Smooth muscle cell (in vitro differentiated cells): Measurements from ENCODE around the gene CRAMP1. TPM values are rescaled to one million over a fixed set of nuclear protein-coding genes. Genes with fewer than 3 reads are reported as not detected.
A peak's percentile ranks its signal among the peaks of the same experiment; 100 is the strongest.

Experiments used
- DNase-seq: peaks from one replicate; lab custom pipeline; 2025; ENCODE audit not compliant: unreplicated experiment; lab: John Stamatoyannopoulos, UW
- H2AFZ ChIP-seq: fragments of 200-600 bp; sonication (generic); 2 replicates; pipeline ENCODE4 v1.6.0; 2016; ENCODE audit warnings: antibody characterized with exemption, low read depth, mild to moderate bottlenecking
- H3F3A ChIP-seq: fragments of 200-600 bp; sonication (generic); 2 replicates; pipeline ENCODE4 v1.6.0; 2017; ENCODE audit warnings: antibody characterized with exemption, low read depth
- H3K27ac ChIP-seq: fragments of 200-600 bp; sonication (generic); 2 replicates; pipeline ENCODE4 v1.5.1; 2016; ENCODE audit warnings: low read depth, mild to moderate bottlenecking
- H3K27me3 ChIP-seq: fragments of 200-600 bp; sonication (generic); 2 replicates; pipeline ENCODE4 v1.6.1; 2016; ENCODE audit warnings: low read depth, mild to moderate bottlenecking
- H3K36me3 ChIP-seq: fragments of 200-600 bp; sonication (generic); 2 replicates; pipeline ENCODE4 v1.5.1; 2016; ENCODE audit warnings: low read depth
- H3K4me1 ChIP-seq: fragments of 200-600 bp; sonication (generic); 2 replicates; pipeline ENCODE4 v1.5.1; 2016; ENCODE audit warnings: low read depth
- H3K4me2 ChIP-seq: fragments of 200-600 bp; sonication (generic); 2 replicates; pipeline ENCODE4 v1.6.0; 2016; ENCODE audit warnings: mild to moderate bottlenecking
- H3K4me3 ChIP-seq: fragments of 200-600 bp; sonication (generic); 2 replicates; pipeline ENCODE4 v1.5.1; 2016; ENCODE audit warnings: mild to moderate bottlenecking
- H3K79me2 ChIP-seq: fragments of 200-600 bp; sonication (generic); 2 replicates; pipeline ENCODE4 v1.6.0; 2016; ENCODE audit warnings: low read depth, mild to moderate bottlenecking
- H3K9ac ChIP-seq: fragments of 200-600 bp; sonication (generic); 2 replicates; pipeline ENCODE4 v1.6.0; 2016; ENCODE audit warnings: low read depth
- H3K9me3 ChIP-seq: fragments of 200-600 bp; sonication (generic); replicated peaks from 2 replicates; pipeline ENCODE4 v1.5.1; 2016; ENCODE audit warnings: low read depth
- H4K20me1 ChIP-seq: fragments of 200-600 bp; sonication (generic); 2 replicates; pipeline ENCODE4 v1.6.0; 2016; ENCODE audit warnings: low read depth
- WGBS: methylation state at CpG from one replicate; pipeline ENCODE4 v1.1.7; 2016; ENCODE audit warnings: low lambda C conversion rate; 5-methylcytosine and 5-hydroxymethylcytosine counted together
- polyA plus RNA-seq: library from polyadenylated mRNA; unstranded; fragments of >200 nt; fragmentation: Nextera tagmentation; extraction: Ambion mirVana; gene quantifications from 2 replicates; pipeline ENCODE4 v1.2.1, GENCODE V29; 2016
- total RNA-seq: library from RNA; depleted of rRNA; stranded (reverse); fragments of >200 nt; gene quantifications from 2 replicates; pipeline ENCODE4 v1.2.3, GENCODE V29; 2014
- TF ChIP-seq, protein P1 (sequence below): fragments of 200-600 bp; sonication (generic); IDR thresholded peaks from 2 replicates; pipeline ENCODE4 v1.5.1; 2017; ENCODE audit warnings: borderline replicate concordance, mild to moderate bottlenecking, antibody characterized with exemption; ENCODE audit not compliant: insufficient read depth, poor library complexity, severe bottlenecking

The CRAMP1 gene
- total and polyA plus RNA-seq, 2 experiments from 2014 or later = 7.9 to 16.5 TPM

DNA sequence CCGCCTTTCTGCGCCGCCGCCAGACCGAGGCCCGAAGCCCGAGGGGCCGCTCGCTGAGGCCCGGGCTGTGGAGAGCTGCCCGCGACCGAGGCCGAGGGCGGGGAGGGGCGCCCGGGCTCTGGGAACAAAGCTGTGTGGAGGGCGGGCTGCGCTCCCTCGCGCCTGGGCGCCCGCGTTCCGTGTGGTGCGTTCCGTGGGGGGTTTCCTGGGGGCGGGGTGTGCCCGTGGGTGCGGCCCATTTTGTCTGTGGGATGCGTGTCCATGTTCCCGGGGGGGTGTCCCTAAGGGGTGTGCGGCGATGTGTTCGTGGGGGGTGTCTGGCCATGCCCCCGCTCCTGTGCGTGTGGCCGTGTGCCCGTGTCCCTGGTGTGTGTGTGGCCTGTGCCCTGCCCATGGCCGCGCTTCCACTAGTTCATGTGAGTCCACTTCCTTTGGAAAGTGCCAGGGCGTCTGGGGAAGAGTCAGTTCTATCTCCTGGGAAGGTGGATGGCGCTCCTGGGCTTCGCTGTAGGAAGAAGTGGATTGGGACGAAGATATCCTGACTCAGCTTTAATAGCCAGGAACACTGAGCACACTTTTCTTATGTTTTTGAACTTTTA, 66.4 kb downstream of the CRAMP1 start:
- H3K9me3 ChIP-seq = no peaks in the 10 kb centered on the region
- TF ChIP-seq, protein P1, sequence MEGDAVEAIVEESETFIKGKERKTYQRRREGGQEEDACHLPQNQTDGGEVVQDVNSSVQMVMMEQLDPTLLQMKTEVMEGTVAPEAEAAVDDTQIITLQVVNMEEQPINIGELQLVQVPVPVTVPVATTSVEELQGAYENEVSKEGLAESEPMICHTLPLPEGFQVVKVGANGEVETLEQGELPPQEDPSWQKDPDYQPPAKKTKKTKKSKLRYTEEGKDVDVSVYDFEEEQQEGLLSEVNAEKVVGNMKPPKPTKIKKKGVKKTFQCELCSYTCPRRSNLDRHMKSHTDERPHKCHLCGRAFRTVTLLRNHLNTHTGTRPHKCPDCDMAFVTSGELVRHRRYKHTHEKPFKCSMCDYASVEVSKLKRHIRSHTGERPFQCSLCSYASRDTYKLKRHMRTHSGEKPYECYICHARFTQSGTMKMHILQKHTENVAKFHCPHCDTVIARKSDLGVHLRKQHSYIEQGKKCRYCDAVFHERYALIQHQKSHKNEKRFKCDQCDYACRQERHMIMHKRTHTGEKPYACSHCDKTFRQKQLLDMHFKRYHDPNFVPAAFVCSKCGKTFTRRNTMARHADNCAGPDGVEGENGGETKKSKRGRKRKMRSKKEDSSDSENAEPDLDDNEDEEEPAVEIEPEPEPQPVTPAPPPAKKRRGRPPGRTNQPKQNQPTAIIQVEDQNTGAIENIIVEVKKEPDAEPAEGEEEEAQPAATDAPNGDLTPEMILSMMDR = no peak
- H3K27ac ChIP-seq = peak overlapping the region; percentile 62
- H4K20me1 ChIP-seq = peaks cover 46% of the 10 kb centered on the region
- H3K9ac ChIP-seq = peak overlapping the region; percentile 81
- peak overlapping the region; percentile 20 for H2AFZ ChIP-seq
- H3K4me2 ChIP-seq = peak overlapping the region; percentile 92
- DNase-seq = peak; percentile 51
- H3K79me2 ChIP-seq = peaks cover 54% of the 10 kb centered on the region
- H3K4me1 ChIP-seq = peaks cover 13% of the 10 kb centered on the region
- 0% methylated on average over 27 of the region's 45 CpGs for WGBS
- H3K27me3 ChIP-seq = no peaks in the 10 kb centered on the region
- peak overlapping the region; percentile 82 for H3K4me3 ChIP-seq
- no peaks in the 10 kb centered on the region for H3K36me3 ChIP-seq
- no peaks in the 10 kb centered on the region for H3F3A ChIP-seq

DNA sequence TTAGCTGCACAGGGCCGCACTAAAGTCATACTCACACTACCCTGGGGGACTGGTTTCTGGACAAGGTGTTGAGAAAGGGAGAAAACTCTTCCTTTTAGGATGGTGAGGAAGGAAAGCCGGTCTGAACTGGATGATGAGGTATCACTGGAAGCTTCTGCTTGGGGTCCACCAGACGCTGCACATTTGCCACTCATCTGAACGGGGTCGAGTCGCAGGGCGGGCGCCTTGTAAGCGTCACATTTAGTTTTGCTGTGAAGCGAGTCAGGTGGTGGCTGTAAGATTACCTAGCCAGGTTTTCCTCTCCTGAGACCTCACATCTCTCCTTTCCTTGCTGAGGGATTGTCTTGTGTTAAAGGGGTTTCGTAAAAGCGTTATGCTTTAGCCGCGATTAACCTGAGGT, 68.2 kb downstream of the CRAMP1 start:
- no peak overlapping the region for H3K4me3 ChIP-seq
- no peak overlapping the region for H3K9ac ChIP-seq
- peaks cover 72% of the 10 kb centered on the region for H3K79me2 ChIP-seq
- TF ChIP-seq, protein P1 = no peak
- DNase-seq = no peak
- peaks cover 13% of the 10 kb centered on the region for H3K4me1 ChIP-seq
- H3K36me3 ChIP-seq = peaks cover 2% of the 10 kb centered on the region
- H3K9me3 ChIP-seq = no peaks in the 10 kb centered on the region
- H2AFZ ChIP-seq = no peak overlapping the region
- H3K27me3 ChIP-seq = no peaks in the 10 kb centered on the region
- H3K4me2 ChIP-seq = no peak overlapping the region
- H3F3A ChIP-seq = no peaks in the 10 kb centered on the region
- no peak overlapping the region for H3K27ac ChIP-seq
- H4K20me1 ChIP-seq = peaks cover 53% of the 10 kb centered on the region
- WGBS = 93% methylated on average over 14 of the region's 14 CpGs

DNA sequence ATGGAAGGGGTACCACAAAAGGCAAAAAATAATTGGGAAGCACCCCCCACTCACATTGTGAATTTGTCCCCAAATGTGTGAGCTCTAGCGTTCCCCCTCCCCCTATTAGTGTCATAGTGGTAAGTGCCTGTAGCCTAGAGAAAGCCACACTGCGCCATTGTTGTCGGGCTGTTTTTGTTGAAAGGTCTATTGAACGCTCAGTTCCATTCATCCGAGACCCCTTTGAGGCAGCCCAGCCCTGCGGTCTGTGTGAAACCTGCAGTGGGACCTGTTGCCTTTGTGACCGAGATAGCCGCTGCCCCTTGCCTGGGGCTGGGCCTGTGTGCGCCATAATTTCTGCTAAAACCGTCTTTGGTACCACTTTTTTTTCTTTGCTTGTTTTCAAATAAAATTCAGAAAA, 68.9 kb downstream of the CRAMP1 start:
- Histone ChIP-seq H3K79me2 (peaks cover 78% of the 10 kb centered on the region), H3K27me3 (no peaks in the 10 kb centered on the region), H4K20me1 (peaks cover 54% of the 10 kb centered on the region), H3K4me1 (peaks cover 13% of the 10 kb centered on the region), H3K9ac (no peak overlapping the region), H3K4me3 (no peak overlapping the region), H3K27ac (no peak overlapping the region), H3K4me2 (no peak overlapping the region), H3K9me3 (no peaks in the 10 kb centered on the region), H2AFZ (no peak overlapping the region), H3K36me3 (peaks cover 8% of the 10 kb centered on the region), H3F3A (no peaks in the 10 kb centered on the region)
- DNase-seq = no peak
- WGBS = 94% methylated on average over 10 of the region's 10 CpGs
- TF ChIP-seq, protein P1 = no peak
